Activated B cell treated with CpG ODN at 0.5 μM for 24 hours (primary cell): ENCODE measurements around the gene SOD3. TPM values are rescaled to one million over a fixed set of nuclear protein-coding genes. Genes with fewer than 3 reads are reported as not detected.

ENCODE experiments used
- ATAC-seq: fragments of 200-7000 bp; cut with Tn5 transposase; one replicate; pipeline ENCODE4 v1.10.0; 2021; ENCODE audit warnings: low read depth, mild to moderate bottlenecking, moderate library complexity
- CTCF ChIA-PET: fragments of 350-600 bp; sonication (Branson Sonifier 250); formaldehyde crosslinking; loops from one replicate; lab custom pipeline; 2021; ENCODE audit warnings: antibody characterized with exemption; lab: Charles Lee
- POLR2A ChIA-PET: fragments of 350-600 bp; sonication (Branson Sonifier 250); formaldehyde crosslinking; loops from one replicate; lab custom pipeline; 2021; ENCODE audit warnings: antibody characterized with exemption; lab: Charles Lee
- DNase-seq: peaks from one replicate; pipeline ENCODE4 v3.0.0; 2022
- H3K27ac Mint-ChIP-seq: one replicate; pipeline ENCODE4 v1.8.0; 2020; ENCODE audit warnings: mixed read lengths
- H3K27me3 Mint-ChIP-seq: one replicate; pipeline ENCODE4 v1.8.0; 2021; ENCODE audit warnings: mixed read lengths
- H3K36me3 Mint-ChIP-seq: one replicate; pipeline ENCODE4 v1.8.0; 2021; ENCODE audit warnings: low read depth, mixed read lengths
- H3K4me1 Mint-ChIP-seq: one replicate; pipeline ENCODE4 v1.8.0; 2021; ENCODE audit warnings: mixed read lengths
- H3K4me3 Mint-ChIP-seq: one replicate; pipeline ENCODE4 v1.8.0; 2020; ENCODE audit warnings: mild to moderate bottlenecking, mixed read lengths
- H3K9me3 Mint-ChIP-seq: one replicate; pipeline ENCODE4 v1.8.0; 2020; ENCODE audit warnings: mixed read lengths
- CTCF ChIP-seq: fragments of 200-600 bp; IDR thresholded peaks from one replicate; pipeline ENCODE4 v1.8.0; 2022; ENCODE audit warnings: antibody characterized with exemption, mild to moderate bottlenecking
- intact Hi-C: fragments of 100-400 bp; cut with micrococcal nuclease; formaldehyde crosslinking; loops from one replicate; pipeline ENCODE4 v1.15.1; 2024
- total RNA-seq: library from RNA; stranded (reverse); gene quantifications from 2 replicates; pipeline ENCODE4 v1.2.3, GENCODE V29; 2022

Gene SOD3
- total RNA-seq, 1 donor from 2014 or later, result not detected

- Mint-ChIP-seq H3K4me3 (no peak overlapping the region), H3K9me3 (no peaks in the 10 kb centered on the region), H3K4me1 (no peaks in the 10 kb centered on the region), H3K36me3 (no peaks in the 10 kb centered on the region), H3K27ac (no peak overlapping the region), H3K27me3 (peaks cover 39% of the 10 kb centered on the region)
- ChIA-PET CTCF (no interaction called here), POLR2A (no interaction called here)
- intact Hi-C loops, result no loop called here
- TF ChIP-seq CTCF, result no peak
- ATAC-seq, result no peak
- DNase-seq, result no peak
Measured at GRCh38 chr4:24802648-24803047, 7.3 kb downstream of the SOD3 start.

GRCh38 chr4:24805067-24805466 is 9.7 kb downstream of the SOD3 start:
- H3K4me1 Mint-ChIP-seq, result no peaks in the 10 kb centered on the region
- CTCF ChIA-PET, result no interaction called here
- no peaks in the 10 kb centered on the region for H3K36me3 Mint-ChIP-seq
- H3K27me3 Mint-ChIP-seq, result peaks cover 29% of the 10 kb centered on the region
- H3K27ac Mint-ChIP-seq, result no peak overlapping the region
- no peak for TF ChIP-seq CTCF
- H3K4me3 Mint-ChIP-seq, result no peak overlapping the region
- intact Hi-C loops, result no loop called here
- H3K9me3 Mint-ChIP-seq, result no peaks in the 10 kb centered on the region
- ATAC-seq (no peak), DNase-seq (no peak)
- POLR2A ChIA-PET, result no interaction called here

- ATAC-seq (no peak), DNase-seq (no peak)
- no peaks in the 10 kb centered on the region for H3K36me3 Mint-ChIP-seq
- no peaks in the 10 kb centered on the region for H3K4me1 Mint-ChIP-seq
- intact Hi-C loops, result no loop called here
- no peak overlapping the region for H3K27ac Mint-ChIP-seq
- POLR2A ChIA-PET, result no interaction called here
- H3K4me3 Mint-ChIP-seq, result no peak overlapping the region
- no peaks in the 10 kb centered on the region for H3K9me3 Mint-ChIP-seq
- TF ChIP-seq CTCF, result no peak
- CTCF ChIA-PET, result no interaction called here
- H3K27me3 Mint-ChIP-seq, result peaks cover 26% of the 10 kb centered on the region
Measured at GRCh38 chr4:24805566-24805965, 10.2 kb downstream of the SOD3 start.

- no peak overlapping the region for H3K4me3 Mint-ChIP-seq
- no peak for TF ChIP-seq CTCF
- POLR2A ChIA-PET, result no interaction called here
Measured at GRCh38 chr4:24806206-24806990, 11.0 kb downstream of the SOD3 start.

GRCh38 chr4:24807611-24808010 is 12.2 kb downstream of the SOD3 start:
- POLR2A ChIA-PET, result no interaction called here
- Mint-ChIP-seq H3K27me3 (peaks cover 8% of the 10 kb centered on the region), H3K4me3 (no peak overlapping the region), H3K9me3 (peaks cover 4% of the 10 kb centered on the region), H3K4me1 (no peaks in the 10 kb centered on the region), H3K36me3 (no peaks in the 10 kb centered on the region), H3K27ac (no peak overlapping the region)
- intact Hi-C loops, result no loop called here
- no peak for DNase-seq
- CTCF ChIA-PET, result no interaction called here
- TF ChIP-seq CTCF, result no peak
- no peak for ATAC-seq

More at GRCh38 chr4:24806206-24806990, 11.0 kb downstream of the SOD3 start:
- intact Hi-C loops, result no loop called here
- DNase-seq, result no peak
- Mint-ChIP-seq H3K9me3 (no peaks in the 10 kb centered on the region), H3K27ac (no peak overlapping the region), H3K4me1 (no peaks in the 10 kb centered on the region), H3K27me3 (peaks cover 18% of the 10 kb centered on the region), H3K36me3 (no peaks in the 10 kb centered on the region)
- CTCF ChIA-PET, result no interaction called here
- no peak for ATAC-seq
